DND-41 (cell line): Measurements from ENCODE around the gene COL4A1.
"Not testable (repeated sequence)": the region's sequence is repeated elsewhere in the genome, so short reads cannot be mapped to it uniquely, and the experiment has no call there.

Experiments
- ATAC-seq: fragments of 200-7000 bp; cut with Tn5 transposase; 3 replicates; pipeline ENCODE4 v1.9.1; 2021; ENCODE audit warnings: low read depth; ENCODE audit not compliant: insufficient read depth
- DNase-seq: peaks from one replicate; pipeline ENCODE4 v3.0.0-alpha.2; 2020
- H2AFZ ChIP-seq: 2 replicates; pipeline ENCODE4 v1.6.0; 2012; ENCODE audit warnings: low read depth, low read length
- H3K27ac ChIP-seq: 2 replicates; pipeline ENCODE4 v1.5.1; 2012; ENCODE audit warnings: low read length, inconsistent platforms
- H3K27me3 ChIP-seq: fragments of 200-600 bp; sonication (generic); 2 replicates; pipeline ENCODE4 v1.6.0; 2012; ENCODE audit warnings: low read length, mild to moderate bottlenecking, inconsistent platforms; ENCODE audit not compliant: insufficient read depth, poor library complexity
- H3K36me3 ChIP-seq: 2 replicates; pipeline ENCODE4 v1.5.1; 2012; ENCODE audit warnings: low read length, inconsistent platforms; ENCODE audit not compliant: insufficient read depth
- H3K4me1 ChIP-seq: 2 replicates; pipeline ENCODE4 v1.5.1; 2012; ENCODE audit warnings: mild to moderate bottlenecking, low read length; ENCODE audit not compliant: insufficient read depth
- H3K4me2 ChIP-seq: 2 replicates; pipeline ENCODE4 v1.6.0; 2012; ENCODE audit warnings: mild to moderate bottlenecking, moderate library complexity, low read length, inconsistent platforms; ENCODE audit not compliant: insufficient read depth
- H3K4me3 ChIP-seq, 2 experiments: fragments of 200-600 bp in 1 of 2; shearing (Covaris generic) in 1 of 2; 2 replicates each; pipeline ENCODE4 v1.5.1; 2012 to 2016; ENCODE audit warnings: inconsistent platforms in 2 of 2, low read length in 2 of 2, mild to moderate bottlenecking in 2 of 2, low read depth in 1 of 2, moderate library complexity in 1 of 2
- H3K79me2 ChIP-seq: 2 replicates; pipeline ENCODE4 v1.6.0; 2012; ENCODE audit warnings: low read length, inconsistent platforms; ENCODE audit not compliant: insufficient read depth
- H3K9ac ChIP-seq: 2 replicates; pipeline ENCODE4 v1.6.0; 2012; ENCODE audit warnings: low read depth, mild to moderate bottlenecking, inconsistent platforms, low read length, moderate library complexity
- H3K9me3 ChIP-seq: 2 replicates; pipeline ENCODE4 v1.5.1; 2012; ENCODE audit warnings: low read length, moderate library complexity, mild to moderate bottlenecking, inconsistent platforms; ENCODE audit not compliant: insufficient read depth, severe bottlenecking
- H4K20me1 ChIP-seq: 2 replicates; pipeline ENCODE4 v1.6.0; 2012; ENCODE audit warnings: low read length; ENCODE audit not compliant: insufficient read depth
- CTCF ChIP-seq: IDR thresholded peaks from 2 replicates; pipeline ENCODE4 v1.5.1; 2012; ENCODE audit warnings: borderline replicate concordance, low read length, moderate library complexity, mild to moderate bottlenecking; ENCODE audit not compliant: poor library complexity, severe bottlenecking; ENCODE audit errors: extremely low read depth
- EZH2 ChIP-seq: IDR thresholded peaks from 3 replicates; pipeline ENCODE4 v1.6.1; 2012; ENCODE audit warnings: borderline replicate concordance, low read depth, mild to moderate bottlenecking, moderate library complexity, low read length, inconsistent platforms; ENCODE audit not compliant: severe bottlenecking

The COL4A1 gene

GRCh38 chr13:110316196-110316595 lies 9.2 kb upstream of the COL4A1 start:
- DNase-seq (no peak), ATAC-seq (no peak)
- no peak for TF ChIP-seq CTCF
- Histone ChIP-seq H2AFZ (no peak overlapping the region), H3K4me2 (no peak overlapping the region), H3K27ac (no peak overlapping the region), H3K4me3 (no peak overlapping the region), H3K79me2 (no peaks in the 10 kb centered on the region), H3K9ac (no peak overlapping the region), H3K27me3 (peaks cover 40% of the 10 kb centered on the region), H3K36me3 (no peaks in the 10 kb centered on the region), H4K20me1 (peaks cover 8% of the 10 kb centered on the region; the same call in 1 of the 2 replicates), H3K4me1 (no peaks in the 10 kb centered on the region; the same call in 1 of the 2 replicates), H3K9me3 (no peaks in the 10 kb centered on the region)

GRCh38 chr13:110314516-110315245 lies 7.7 kb upstream of the COL4A1 start:
- no peak overlapping the region for H3K9ac ChIP-seq
- H3K9me3 ChIP-seq = no peaks in the 10 kb centered on the region
- H2AFZ ChIP-seq = no peak overlapping the region
- H4K20me1 ChIP-seq = peaks cover 5% of the 10 kb centered on the region; the same call in 1 of the 2 replicates
- TF ChIP-seq EZH2 = no peak
- DNase-seq (no peak), ATAC-seq (no peak)
- peaks cover 42% of the 10 kb centered on the region for H3K27me3 ChIP-seq
- no peaks in the 10 kb centered on the region; the same call in 1 of the 2 replicates for H3K4me1 ChIP-seq
- no peak overlapping the region for H3K27ac ChIP-seq
- H3K79me2 ChIP-seq = no peaks in the 10 kb centered on the region
- H3K36me3 ChIP-seq = no peaks in the 10 kb centered on the region
- no peak overlapping the region for H3K4me2 ChIP-seq
- H3K4me3 ChIP-seq = no peak overlapping the region

- not testable (repeated sequence) for H2AFZ ChIP-seq, DNase-seq
- peaks cover 45% of the 10 kb centered on the region for H3K27me3 ChIP-seq
These were observed 6.8 kb upstream of the COL4A1 start for GRCh38 chr13:110313733-110314132.

GRCh38 chr13:110313261-110313660 lies 6.3 kb upstream of the COL4A1 start:
- not testable (repeated sequence) for DNase-seq, H3K4me3 ChIP-seq, H3K9ac ChIP-seq, H3K79me2 ChIP-seq, H3K4me1 ChIP-seq, H3K9me3 ChIP-seq, H3K36me3 ChIP-seq, H3K27ac ChIP-seq, ATAC-seq, H4K20me1 ChIP-seq, H3K4me2 ChIP-seq, H2AFZ ChIP-seq
- H3K27me3 ChIP-seq = peaks cover 45% of the 10 kb centered on the region

More at GRCh38 chr13:110313733-110314132, 6.8 kb upstream of the COL4A1 start:
- ATAC-seq, H3K9ac ChIP-seq, H3K9me3 ChIP-seq, H3K4me3 ChIP-seq, H3K27ac ChIP-seq, H3K36me3 ChIP-seq, H3K4me2 ChIP-seq, H3K4me1 ChIP-seq, H4K20me1 ChIP-seq, H3K79me2 ChIP-seq: not testable (repeated sequence)

- H3K9me3 ChIP-seq = no peaks in the 10 kb centered on the region
- H3K27me3 ChIP-seq = peaks cover 40% of the 10 kb centered on the region
- H3K4me1 ChIP-seq = no peaks in the 10 kb centered on the region
- ATAC-seq (no peak), DNase-seq (no peak)
- H2AFZ ChIP-seq = no peak overlapping the region
- H3K79me2 ChIP-seq = no peaks in the 10 kb centered on the region
- H3K4me3 ChIP-seq = no peak overlapping the region
- no peak for TF ChIP-seq CTCF
- no peak for TF ChIP-seq EZH2
- H3K4me2 ChIP-seq = no peak overlapping the region
- 0 out of 2 replicates have a peak, but pooled peaks cover 2% of the 10 kb centered on the region for H4K20me1 ChIP-seq
- no peak overlapping the region for H3K9ac ChIP-seq
- H3K27ac ChIP-seq = no peak overlapping the region
- no peaks in the 10 kb centered on the region for H3K36me3 ChIP-seq
These were observed 5.5 kb upstream of the COL4A1 start for GRCh38 chr13:110312339-110313031.
